ENCODE results near the gene CDH15.

DNA sequence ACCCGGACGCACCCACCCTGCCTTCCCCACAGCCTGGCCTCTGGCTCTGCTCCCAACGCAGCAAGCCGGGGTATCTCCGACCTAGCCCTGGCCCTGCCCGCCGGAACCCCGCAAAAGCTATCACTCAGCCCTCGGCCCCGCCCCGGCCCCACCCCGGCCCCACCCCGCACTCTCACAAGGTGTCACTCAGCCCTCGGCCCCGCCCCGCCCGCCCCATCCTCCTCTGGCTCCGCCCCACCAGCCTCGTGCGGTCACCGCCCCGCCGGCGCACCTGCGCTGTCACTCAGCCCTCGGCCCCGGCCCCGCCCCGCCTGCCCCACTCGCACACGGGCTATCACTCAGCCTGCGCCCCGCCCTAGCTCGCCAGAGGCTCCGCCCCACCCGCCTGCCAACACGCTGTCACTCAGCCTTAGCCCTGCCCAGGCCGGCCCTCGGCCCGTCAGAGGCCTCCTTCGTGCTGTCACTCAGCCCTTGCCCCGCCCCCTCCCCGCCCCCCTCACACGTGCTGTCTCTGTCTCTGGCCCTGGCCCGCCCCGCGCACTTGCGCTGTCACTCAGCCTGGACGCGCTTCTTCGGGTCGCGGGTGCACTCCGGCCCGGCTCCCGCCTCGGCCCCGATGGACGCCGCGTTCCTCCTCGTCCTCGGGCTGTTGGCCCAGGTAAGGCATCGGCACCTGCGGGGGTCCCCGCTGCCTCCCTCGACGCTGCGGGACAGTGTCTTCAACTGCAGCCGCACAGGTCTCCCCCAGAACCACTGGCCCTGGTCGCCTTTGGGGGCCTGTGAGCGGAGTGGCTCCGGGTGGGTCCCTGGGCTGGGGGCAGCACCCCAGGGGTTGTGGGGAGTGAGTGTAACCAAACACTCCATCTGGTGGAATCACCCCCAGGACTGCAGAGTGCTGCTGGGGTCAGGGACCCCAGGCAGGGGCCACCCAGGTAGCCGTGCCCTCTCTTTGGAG lies at the start of gene CDH15:
- TF ChIP-seq, protein P1, sequence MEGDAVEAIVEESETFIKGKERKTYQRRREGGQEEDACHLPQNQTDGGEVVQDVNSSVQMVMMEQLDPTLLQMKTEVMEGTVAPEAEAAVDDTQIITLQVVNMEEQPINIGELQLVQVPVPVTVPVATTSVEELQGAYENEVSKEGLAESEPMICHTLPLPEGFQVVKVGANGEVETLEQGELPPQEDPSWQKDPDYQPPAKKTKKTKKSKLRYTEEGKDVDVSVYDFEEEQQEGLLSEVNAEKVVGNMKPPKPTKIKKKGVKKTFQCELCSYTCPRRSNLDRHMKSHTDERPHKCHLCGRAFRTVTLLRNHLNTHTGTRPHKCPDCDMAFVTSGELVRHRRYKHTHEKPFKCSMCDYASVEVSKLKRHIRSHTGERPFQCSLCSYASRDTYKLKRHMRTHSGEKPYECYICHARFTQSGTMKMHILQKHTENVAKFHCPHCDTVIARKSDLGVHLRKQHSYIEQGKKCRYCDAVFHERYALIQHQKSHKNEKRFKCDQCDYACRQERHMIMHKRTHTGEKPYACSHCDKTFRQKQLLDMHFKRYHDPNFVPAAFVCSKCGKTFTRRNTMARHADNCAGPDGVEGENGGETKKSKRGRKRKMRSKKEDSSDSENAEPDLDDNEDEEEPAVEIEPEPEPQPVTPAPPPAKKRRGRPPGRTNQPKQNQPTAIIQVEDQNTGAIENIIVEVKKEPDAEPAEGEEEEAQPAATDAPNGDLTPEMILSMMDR (IDR thresholded peaks at IDR 0.05) = no peak
- TF ChIP-seq EP300 (IDR thresholded peaks at IDR 0.05) (no peak), POLR2A (IDR thresholded peaks at IDR 0.05) (no peak)
